ENCODE measurements around the gene TAMALIN. TPM values are rescaled to one million over a fixed set of nuclear protein-coding genes. Genes with fewer than 3 reads are reported as not detected.

The TAMALIN gene
- total and polyA plus RNA-seq, 2 experiments from 2014 or later, result 0.34 to 3.0 TPM

DNA sequence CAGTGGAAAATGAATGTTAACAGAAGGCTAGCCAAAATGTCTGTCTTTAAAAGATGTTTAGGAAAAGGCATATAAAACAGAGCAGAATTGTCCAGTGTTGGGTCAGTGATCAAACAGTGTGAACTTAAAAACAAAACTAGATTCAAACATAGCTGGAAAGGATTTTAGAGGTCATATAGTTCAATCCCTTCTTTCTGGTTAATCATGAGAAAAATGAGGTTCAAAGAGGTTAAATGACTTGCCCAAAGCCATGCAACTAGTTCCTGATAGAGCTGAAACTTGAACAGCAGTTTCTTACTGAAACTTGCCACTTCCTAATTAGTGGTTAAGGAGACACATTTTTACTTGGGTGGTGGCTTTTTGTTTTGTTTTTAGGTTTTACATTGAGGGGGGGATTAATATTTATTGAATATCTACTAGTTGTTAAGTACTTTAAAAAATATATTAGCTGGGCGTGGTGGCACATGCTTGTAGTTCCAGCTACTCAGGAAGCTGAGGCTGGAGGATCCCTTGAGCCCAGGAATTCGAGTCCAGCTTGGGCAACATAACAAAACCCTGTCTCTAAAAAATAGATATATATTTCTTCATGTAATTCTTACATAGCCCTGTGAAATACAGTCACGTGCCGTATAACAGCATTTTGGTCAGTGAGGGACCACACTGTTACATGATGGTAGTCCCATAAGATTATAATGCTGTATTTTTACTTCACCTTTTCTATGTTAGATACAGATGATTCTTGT is 34.9 kb upstream of the TAMALIN start (continued):
- TF ChIP-seq, protein P1, sequence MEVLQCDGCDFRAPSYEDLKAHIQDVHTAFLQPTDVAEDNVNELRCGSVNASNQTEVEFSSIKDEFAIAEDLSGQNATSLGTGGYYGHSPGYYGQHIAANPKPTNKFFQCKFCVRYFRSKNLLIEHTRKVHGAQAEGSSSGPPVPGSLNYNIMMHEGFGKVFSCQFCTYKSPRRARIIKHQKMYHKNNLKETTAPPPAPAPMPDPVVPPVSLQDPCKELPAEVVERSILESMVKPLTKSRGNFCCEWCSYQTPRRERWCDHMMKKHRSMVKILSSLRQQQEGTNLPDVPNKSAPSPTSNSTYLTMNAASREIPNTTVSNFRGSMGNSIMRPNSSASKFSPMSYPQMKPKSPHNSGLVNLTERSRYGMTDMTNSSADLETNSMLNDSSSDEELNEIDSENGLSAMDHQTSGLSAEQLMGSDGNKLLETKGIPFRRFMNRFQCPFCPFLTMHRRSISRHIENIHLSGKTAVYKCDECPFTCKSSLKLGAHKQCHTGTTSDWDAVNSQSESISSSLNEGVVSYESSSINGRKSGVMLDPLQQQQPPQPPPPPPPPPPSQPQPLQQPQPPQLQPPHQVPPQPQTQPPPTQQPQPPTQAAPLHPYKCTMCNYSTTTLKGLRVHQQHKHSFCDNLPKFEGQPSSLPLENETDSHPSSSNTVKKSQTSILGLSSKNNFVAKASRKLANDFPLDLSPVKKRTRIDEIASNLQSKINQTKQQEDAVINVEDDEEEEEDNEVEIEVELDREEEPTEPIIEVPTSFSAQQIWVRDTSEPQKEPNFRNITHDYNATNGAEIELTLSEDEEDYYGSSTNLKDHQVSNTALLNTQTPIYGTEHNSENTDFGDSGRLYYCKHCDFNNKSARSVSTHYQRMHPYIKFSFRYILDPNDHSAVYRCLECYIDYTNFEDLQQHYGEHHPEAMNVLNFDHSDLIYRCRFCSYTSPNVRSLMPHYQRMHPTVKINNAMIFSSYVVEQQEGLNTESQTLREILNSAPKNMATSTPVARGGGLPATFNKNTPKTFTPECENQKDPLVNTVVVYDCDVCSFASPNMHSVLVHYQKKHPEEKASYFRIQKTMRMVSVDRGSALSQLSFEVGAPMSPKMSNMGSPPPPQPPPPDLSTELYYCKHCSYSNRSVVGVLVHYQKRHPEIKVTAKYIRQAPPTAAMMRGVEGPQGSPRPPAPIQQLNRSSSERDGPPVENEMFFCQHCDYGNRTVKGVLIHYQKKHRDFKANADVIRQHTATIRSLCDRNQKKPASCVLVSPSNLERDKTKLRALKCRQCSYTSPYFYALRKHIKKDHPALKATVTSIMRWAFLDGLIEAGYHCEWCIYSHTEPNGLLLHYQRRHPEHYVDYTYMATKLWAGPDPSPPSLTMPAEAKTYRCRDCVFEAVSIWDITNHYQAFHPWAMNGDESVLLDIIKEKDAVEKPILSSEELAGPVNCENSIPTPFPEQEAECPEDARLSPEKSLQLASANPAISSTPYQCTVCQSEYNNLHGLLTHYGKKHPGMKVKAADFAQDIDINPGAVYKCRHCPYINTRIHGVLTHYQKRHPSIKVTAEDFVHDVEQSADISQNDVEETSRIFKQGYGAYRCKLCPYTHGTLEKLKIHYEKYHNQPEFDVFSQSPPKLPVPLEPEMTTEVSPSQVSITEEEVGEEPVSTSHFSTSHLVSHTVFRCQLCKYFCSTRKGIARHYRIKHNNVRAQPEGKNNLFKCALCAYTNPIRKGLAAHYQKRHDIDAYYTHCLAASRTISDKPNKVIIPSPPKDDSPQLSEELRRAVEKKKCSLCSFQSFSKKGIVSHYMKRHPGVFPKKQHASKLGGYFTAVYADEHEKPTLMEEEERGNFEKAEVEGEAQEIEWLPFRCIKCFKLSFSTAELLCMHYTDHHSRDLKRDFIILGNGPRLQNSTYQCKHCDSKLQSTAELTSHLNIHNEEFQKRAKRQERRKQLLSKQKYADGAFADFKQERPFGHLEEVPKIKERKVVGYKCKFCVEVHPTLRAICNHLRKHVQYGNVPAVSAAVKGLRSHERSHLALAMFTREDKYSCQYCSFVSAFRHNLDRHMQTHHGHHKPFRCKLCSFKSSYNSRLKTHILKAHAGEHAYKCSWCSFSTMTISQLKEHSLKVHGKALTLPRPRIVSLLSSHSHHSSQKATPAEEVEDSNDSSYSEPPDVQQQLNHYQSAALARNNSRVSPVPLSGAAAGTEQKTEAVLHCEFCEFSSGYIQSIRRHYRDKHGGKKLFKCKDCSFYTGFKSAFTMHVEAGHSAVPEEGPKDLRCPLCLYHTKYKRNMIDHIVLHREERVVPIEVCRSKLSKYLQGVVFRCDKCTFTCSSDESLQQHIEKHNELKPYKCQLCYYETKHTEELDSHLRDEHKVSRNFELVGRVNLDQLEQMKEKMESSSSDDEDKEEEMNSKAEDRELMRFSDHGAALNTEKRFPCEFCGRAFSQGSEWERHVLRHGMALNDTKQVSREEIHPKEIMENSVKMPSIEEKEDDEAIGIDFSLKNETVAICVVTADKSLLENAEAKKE (CRISPR knock-in tag; IDR thresholded peaks at IDR 0.05), result no peak
- no peak for TF ChIP-seq JUNB (IDR thresholded peaks at IDR 0.05; ENCODE audit: unreplicated experiment)
- no peak for TF ChIP-seq STAT1 (IDR thresholded peaks at IDR 0.05; ENCODE audit: unreplicated experiment)
- TF ChIP-seq EZH2phosphoT487 (IDR thresholded peaks at IDR 0.05; ENCODE audit: unreplicated experiment), result no peak
- TF ChIP-seq ZNF114 (CRISPR knock-in tag; IDR thresholded peaks at IDR 0.05), result no peak
- TF ChIP-seq ZNF331 (CRISPR knock-in tag; IDR thresholded peaks at IDR 0.05; ENCODE audit: low read depth), result no peak
- TF ChIP-seq, protein P2, sequence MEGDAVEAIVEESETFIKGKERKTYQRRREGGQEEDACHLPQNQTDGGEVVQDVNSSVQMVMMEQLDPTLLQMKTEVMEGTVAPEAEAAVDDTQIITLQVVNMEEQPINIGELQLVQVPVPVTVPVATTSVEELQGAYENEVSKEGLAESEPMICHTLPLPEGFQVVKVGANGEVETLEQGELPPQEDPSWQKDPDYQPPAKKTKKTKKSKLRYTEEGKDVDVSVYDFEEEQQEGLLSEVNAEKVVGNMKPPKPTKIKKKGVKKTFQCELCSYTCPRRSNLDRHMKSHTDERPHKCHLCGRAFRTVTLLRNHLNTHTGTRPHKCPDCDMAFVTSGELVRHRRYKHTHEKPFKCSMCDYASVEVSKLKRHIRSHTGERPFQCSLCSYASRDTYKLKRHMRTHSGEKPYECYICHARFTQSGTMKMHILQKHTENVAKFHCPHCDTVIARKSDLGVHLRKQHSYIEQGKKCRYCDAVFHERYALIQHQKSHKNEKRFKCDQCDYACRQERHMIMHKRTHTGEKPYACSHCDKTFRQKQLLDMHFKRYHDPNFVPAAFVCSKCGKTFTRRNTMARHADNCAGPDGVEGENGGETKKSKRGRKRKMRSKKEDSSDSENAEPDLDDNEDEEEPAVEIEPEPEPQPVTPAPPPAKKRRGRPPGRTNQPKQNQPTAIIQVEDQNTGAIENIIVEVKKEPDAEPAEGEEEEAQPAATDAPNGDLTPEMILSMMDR (conservative IDR thresholded peaks at IDR 0.05; ENCODE audit: low read depth in 2 of 2), result no peak

DNA sequence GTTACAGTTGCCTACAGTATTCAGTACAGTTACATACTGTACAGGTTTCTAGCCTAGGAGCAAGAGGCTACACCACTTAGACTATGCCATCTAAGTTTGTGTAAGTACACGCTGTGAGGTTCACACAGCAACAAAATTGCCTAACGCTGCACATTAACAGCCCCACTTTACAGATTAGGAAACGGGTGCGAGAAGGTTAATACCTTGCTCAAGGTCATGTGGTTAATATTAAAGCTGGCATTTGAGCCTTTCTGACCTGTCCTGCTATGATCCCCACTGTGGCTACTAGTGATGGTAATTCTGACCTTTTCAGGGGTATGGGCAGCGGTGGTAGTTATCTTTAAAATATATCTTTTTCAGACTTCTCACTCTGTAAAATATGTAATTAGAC is 34.3 kb upstream of the TAMALIN start:
- H3K4me3 ChIP-seq, result no peak overlapping the region
- H3K4me2 ChIP-seq, result no peak overlapping the region
- H3K27ac Mint-ChIP-seq, result no peak overlapping the region
- peaks cover 1% of the 10 kb centered on the region for H3K27me3 Mint-ChIP-seq (ENCODE audit: insufficient read depth, low read depth, poor library complexity)
- H3K36me3 Mint-ChIP-seq (ENCODE audit: low read depth), result peaks cover 19% of the 10 kb centered on the region
- no peaks in the 10 kb centered on the region for H3K36me3 ChIP-seq (ENCODE audit: insufficient read depth)
- H3K27ac ChIP-seq (ENCODE audit: low read depth), result no peak overlapping the region
- H3K4me1 ChIP-seq (ENCODE audit: insufficient read depth), result peaks cover 12% of the 10 kb centered on the region
- no peaks in the 10 kb centered on the region for H3K27me3 ChIP-seq (ENCODE audit: insufficient read depth)
- no peaks in the 10 kb centered on the region for H3K9me3 Mint-ChIP-seq
- H3K79me2 ChIP-seq (replicated peaks; ENCODE audit: insufficient read depth), result 0 out of 2 replicates have a peak, but pooled peaks cover 10% of the 10 kb centered on the region
- H3F3A ChIP-seq (replicated peaks; ENCODE audit: low read depth), result no peaks in the 10 kb centered on the region
- no peak for DNase-seq (ENCODE audit: low spot score)
- no peak for ATAC-seq
- H4K20me1 ChIP-seq (replicated peaks; ENCODE audit: insufficient read depth), result peaks cover 26% of the 10 kb centered on the region; the same call in 1 of the 2 replicates
- peaks cover 40% of the 10 kb centered on the region for H3K4me1 Mint-ChIP-seq
- no peak overlapping the region for H3K4me3 Mint-ChIP-seq
- H3K9me2 ChIP-seq (ENCODE audit: insufficient read depth), result no peaks in the 10 kb centered on the region
- no peak overlapping the region for H2AFZ ChIP-seq
- TF ChIP-seq, protein P2 (conservative IDR thresholded peaks at IDR 0.05; ENCODE audit: low read depth in 2 of 2), result no peak
- TF ChIP-seq, protein P3, sequence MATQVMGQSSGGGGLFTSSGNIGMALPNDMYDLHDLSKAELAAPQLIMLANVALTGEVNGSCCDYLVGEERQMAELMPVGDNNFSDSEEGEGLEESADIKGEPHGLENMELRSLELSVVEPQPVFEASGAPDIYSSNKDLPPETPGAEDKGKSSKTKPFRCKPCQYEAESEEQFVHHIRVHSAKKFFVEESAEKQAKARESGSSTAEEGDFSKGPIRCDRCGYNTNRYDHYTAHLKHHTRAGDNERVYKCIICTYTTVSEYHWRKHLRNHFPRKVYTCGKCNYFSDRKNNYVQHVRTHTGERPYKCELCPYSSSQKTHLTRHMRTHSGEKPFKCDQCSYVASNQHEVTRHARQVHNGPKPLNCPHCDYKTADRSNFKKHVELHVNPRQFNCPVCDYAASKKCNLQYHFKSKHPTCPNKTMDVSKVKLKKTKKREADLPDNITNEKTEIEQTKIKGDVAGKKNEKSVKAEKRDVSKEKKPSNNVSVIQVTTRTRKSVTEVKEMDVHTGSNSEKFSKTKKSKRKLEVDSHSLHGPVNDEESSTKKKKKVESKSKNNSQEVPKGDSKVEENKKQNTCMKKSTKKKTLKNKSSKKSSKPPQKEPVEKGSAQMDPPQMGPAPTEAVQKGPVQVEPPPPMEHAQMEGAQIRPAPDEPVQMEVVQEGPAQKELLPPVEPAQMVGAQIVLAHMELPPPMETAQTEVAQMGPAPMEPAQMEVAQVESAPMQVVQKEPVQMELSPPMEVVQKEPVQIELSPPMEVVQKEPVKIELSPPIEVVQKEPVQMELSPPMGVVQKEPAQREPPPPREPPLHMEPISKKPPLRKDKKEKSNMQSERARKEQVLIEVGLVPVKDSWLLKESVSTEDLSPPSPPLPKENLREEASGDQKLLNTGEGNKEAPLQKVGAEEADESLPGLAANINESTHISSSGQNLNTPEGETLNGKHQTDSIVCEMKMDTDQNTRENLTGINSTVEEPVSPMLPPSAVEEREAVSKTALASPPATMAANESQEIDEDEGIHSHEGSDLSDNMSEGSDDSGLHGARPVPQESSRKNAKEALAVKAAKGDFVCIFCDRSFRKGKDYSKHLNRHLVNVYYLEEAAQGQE (IDR thresholded peaks at IDR 0.05; ENCODE audit: unreplicated experiment), result no peak
- TF ChIP-seq, protein P4, sequence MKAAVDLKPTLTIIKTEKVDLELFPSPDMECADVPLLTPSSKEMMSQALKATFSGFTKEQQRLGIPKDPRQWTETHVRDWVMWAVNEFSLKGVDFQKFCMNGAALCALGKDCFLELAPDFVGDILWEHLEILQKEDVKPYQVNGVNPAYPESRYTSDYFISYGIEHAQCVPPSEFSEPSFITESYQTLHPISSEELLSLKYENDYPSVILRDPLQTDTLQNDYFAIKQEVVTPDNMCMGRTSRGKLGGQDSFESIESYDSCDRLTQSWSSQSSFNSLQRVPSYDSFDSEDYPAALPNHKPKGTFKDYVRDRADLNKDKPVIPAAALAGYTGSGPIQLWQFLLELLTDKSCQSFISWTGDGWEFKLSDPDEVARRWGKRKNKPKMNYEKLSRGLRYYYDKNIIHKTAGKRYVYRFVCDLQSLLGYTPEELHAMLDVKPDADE (IDR thresholded peaks at IDR 0.05), result no peak
